Ovary (tissue), 9 donors: ENCODE data around the gene GYG2. TPM values are rescaled to one million over a fixed set of nuclear protein-coding genes. Genes with fewer than 3 reads are reported as not detected.
"Not testable (repeated sequence)": the region's sequence is repeated elsewhere in the genome, so short reads cannot be mapped to it uniquely, and the experiment has no call there.

Experiments used
- DNase-seq, 5 donors: peaks; one replicate each; pipeline ENCODE4 v3.0.0-alpha.2; 2019 to 2020
- H3K27ac ChIP-seq, 2 donors: fragments of 200-600 bp; one replicate each; pipeline versions ENCODE4 v1.5.1 to v1.8.0; 2019 to 2022
- H3K27me3 ChIP-seq: fragments of 200-600 bp; one replicate; pipeline ENCODE4 v1.8.0; 2022
- H3K36me3 ChIP-seq: fragments of 200-600 bp; sonication (generic); one replicate; pipeline ENCODE4 v1.5.1; 2019
- H3K4me1 ChIP-seq: one replicate; pipeline ENCODE4 v1.8.1; 2013; ENCODE audit warnings: mild to moderate bottlenecking, moderate library complexity; ENCODE audit not compliant: insufficient read depth
- H3K4me3 ChIP-seq: fragments of 200-600 bp; sonication (generic); one replicate; pipeline ENCODE4 v1.5.1; 2017
- H3K9me3 ChIP-seq, 2 donors: fragments of 200-600 bp in 1 of 2; sonication (generic) in 1 of 2; one replicate each; pipeline versions ENCODE4 v1.5.1 to v1.8.1; 2013 to 2019; ENCODE audit warnings: mild to moderate bottlenecking in 1 of 2, moderate library complexity in 1 of 2
- EP300 ChIP-seq: sonication (generic); formaldehyde crosslinking; IDR thresholded peaks from one replicate; pipeline ENCODE4 v1.6.1; 2017; ENCODE audit warnings: antibody characterized with exemption
- POLR2A ChIP-seq: fragments of 450-650 bp; IDR thresholded peaks from one replicate; pipeline ENCODE4 v1.6.1; 2017; ENCODE audit warnings: antibody characterized with exemption, mild to moderate bottlenecking, moderate library complexity
- WGBS, 3 donors: extraction: QIAGEN DNeasy Blood & Tissue Kit in 1 of 3; methylation state at CpG; one replicate each; pipeline versions ENCODE4 v1.1.5 to v1.1.7; 2013 to 2017; 5-methylcytosine and 5-hydroxymethylcytosine counted together
- intact Hi-C, 4 donors: fragments of 100-400 bp; cut with DNase I; formaldehyde crosslinking; loops; one replicate each; pipeline versions ENCODE4 v1.11.0 to v1.15.1; 2022 to 2023
- polyA plus RNA-seq, 2 donors: library from polyadenylated mRNA; stranded (reverse); fragments of 200-250 nt in 1 of 2; fragments of 350-450 nt in 1 of 2; fragmentation: Illumina TruSeq in 1 of 2; extraction: RNeasy Lipid Tissue Mini Kit (QIAGEN cat#74804) in 1 of 2; gene quantifications; one replicate each; pipeline ENCODE4 v1.2.3, GENCODE V29; 2013 to 2014
- total RNA-seq, 7 donors: library from RNA; depleted of rRNA in 2 of 7; stranded (reverse); fragments of >200 nt in 2 of 7; fragmentation: NEBNext Ultra II Directional in 3 of 7; extraction: Animal tissue kit (Norgen Biotek cat#: 25700) in 3 of 7; gene quantifications; one replicate each; pipeline versions ENCODE4 v1.1.0 to v1.2.4, GENCODE V29; 2016 to 2023
- TF ChIP-seq, protein P1 (sequence below), 3 donors: fragments of 450-650 bp in 2 of 3; fragments of 200-600 bp in 1 of 3; IDR thresholded peaks; one replicate each; pipeline versions ENCODE4 v1.5.1 to v1.8.0; 2016 to 2022; ENCODE audit warnings: antibody characterized with exemption in 3 of 3, mild to moderate bottlenecking in 1 of 3
- donor health status: DM: no; HTN: no; CAD: no; lungs with moderate emphysema.
- donor health status: DM: no; HTN: no; CAD: no.
- donor health status: Bipolar disorder and iron deficiency.
- donor health status: DM: yes; HTN: yes; CAD: no.
- donor health status: DM: no; HTN: no; CAD: no.
- donor health status: DM: yes; HTN: yes; CAD: no.

The GYG2 gene
- total and polyA plus RNA-seq, 9 donors = 0.72 to 9.0 (median 3.9) TPM

DNA sequence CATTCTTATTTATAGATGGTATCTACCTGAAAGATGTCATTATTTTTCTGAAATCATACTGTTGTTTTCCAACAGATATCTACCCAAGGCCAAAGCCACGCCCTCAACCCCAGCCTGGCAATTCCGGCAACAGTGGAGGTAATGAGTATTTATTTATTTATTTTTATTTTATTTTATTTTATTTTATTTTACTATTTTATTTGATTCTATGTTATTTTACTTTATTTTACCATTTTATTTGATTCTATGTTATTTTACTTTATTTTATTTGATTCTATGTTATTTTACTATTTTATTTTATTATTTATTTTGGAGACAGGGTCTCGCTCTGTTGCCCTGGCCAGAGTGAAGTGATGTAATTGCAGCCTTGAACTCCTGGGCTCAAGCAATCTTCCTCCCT lies 39.2 kb upstream of the GYG2 start:
- WGBS, 3 donors = 90 to 98% (median 93%) methylated on average over 3 of the region's 3 CpGs
- TF ChIP-seq, protein P1, sequence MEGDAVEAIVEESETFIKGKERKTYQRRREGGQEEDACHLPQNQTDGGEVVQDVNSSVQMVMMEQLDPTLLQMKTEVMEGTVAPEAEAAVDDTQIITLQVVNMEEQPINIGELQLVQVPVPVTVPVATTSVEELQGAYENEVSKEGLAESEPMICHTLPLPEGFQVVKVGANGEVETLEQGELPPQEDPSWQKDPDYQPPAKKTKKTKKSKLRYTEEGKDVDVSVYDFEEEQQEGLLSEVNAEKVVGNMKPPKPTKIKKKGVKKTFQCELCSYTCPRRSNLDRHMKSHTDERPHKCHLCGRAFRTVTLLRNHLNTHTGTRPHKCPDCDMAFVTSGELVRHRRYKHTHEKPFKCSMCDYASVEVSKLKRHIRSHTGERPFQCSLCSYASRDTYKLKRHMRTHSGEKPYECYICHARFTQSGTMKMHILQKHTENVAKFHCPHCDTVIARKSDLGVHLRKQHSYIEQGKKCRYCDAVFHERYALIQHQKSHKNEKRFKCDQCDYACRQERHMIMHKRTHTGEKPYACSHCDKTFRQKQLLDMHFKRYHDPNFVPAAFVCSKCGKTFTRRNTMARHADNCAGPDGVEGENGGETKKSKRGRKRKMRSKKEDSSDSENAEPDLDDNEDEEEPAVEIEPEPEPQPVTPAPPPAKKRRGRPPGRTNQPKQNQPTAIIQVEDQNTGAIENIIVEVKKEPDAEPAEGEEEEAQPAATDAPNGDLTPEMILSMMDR (IDR thresholded peaks at IDR 0.05) = no peak
- TF ChIP-seq POLR2A (no peak), EP300 (no peak)
- intact Hi-C loops = no loop called here
- no peaks in the 10 kb centered on the region for H3K4me1 ChIP-seq
- no peak overlapping the region for H3K4me3 ChIP-seq
- H3K27ac ChIP-seq = no peak overlapping the region
- H3K36me3 ChIP-seq = no peaks in the 10 kb centered on the region
- H3K27me3 ChIP-seq = no peaks in the 10 kb centered on the region
- no peak for DNase-seq
- no peaks in the 10 kb centered on the region for H3K9me3 ChIP-seq

GRCh38 chrX:2793752-2794151 lies 35.0 kb upstream of the GYG2 start:
- Histone ChIP-seq H3K9me3 (no peaks in the 10 kb centered on the region), H3K4me1 (no peaks in the 10 kb centered on the region), H3K36me3 (no peaks in the 10 kb centered on the region), H3K4me3 (no peak overlapping the region), H3K27me3 (no peaks in the 10 kb centered on the region), H3K27ac (no peak overlapping the region)
- 53 to 66% (median 59%) methylated on average over 7 of the region's 7 CpGs for WGBS, 3 donors
- intact Hi-C loops = no loop called here
- DNase-seq = no peak
- TF ChIP-seq POLR2A = no peak
- TF ChIP-seq, protein P1 (IDR thresholded peaks at IDR 0.05) = no peak
- TF ChIP-seq EP300 = no peak

- Histone ChIP-seq H3K36me3 (no peaks in the 10 kb centered on the region), H3K9me3 (no peaks in the 10 kb centered on the region), H3K4me3 (no peak overlapping the region), H3K27me3 (no peaks in the 10 kb centered on the region), H3K4me1 (no peaks in the 10 kb centered on the region), H3K27ac (no peak overlapping the region)
- TF ChIP-seq, protein P1 (IDR thresholded peaks at IDR 0.05) = no peak
- TF ChIP-seq EP300 (no peak), POLR2A (no peak)
- WGBS, 3 donors = 92 to 94% (median 93%) methylated on average over 19 of the region's 19 CpGs
- intact Hi-C loops = no loop called here
- DNase-seq = no peak
Measured at GRCh38 chrX:2794336-2794735, 34.4 kb upstream of the GYG2 start.

DNA sequence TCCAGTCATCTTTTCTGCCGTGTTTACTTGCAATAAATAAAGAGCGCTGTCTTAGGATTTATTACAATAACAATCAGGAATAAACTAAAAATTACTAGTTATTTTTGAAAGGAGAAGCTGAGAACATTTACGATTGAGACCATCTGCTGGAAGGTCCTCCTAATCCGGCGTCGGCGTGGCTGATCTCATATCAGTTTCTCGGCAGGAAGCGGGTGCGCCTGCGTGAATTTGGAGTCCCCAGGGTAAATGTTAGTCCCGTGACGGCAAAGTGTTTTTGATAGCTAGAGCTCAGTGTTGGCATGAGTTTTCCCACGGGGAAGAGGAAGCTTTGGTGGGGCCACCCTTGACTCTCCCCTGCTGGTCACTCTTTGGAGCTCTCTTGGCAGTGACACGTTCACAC lies 31.9 kb upstream of the GYG2 start:
- H3K4me3 ChIP-seq, H3K27ac ChIP-seq, H3K27me3 ChIP-seq, H3K36me3 ChIP-seq, H3K9me3 ChIP-seq, H3K4me1 ChIP-seq, intact Hi-C loops, DNase-seq: not testable (repeated sequence)
- WGBS, 3 donors = 60 to 70% (median 61%) methylated on average over 15 of the region's 15 CpGs

DNA sequence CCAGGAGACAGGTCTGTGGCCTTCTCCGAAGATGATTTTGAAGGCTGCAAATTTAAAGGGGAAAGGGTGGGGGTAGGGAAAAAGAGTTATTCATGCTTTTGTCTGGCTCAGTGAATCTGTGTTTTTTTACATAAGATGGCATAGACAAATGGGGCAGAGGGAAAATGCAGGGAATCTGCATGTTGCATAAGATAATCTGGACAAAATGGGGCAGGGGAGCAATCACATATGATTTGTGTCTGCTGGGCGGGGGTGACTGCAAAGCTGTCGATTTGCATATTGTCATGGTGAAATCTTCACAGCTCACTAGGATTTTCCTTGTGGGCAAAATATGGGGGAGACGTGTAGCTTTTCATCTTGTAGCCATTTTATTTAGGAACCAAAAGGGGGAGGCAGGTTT lies 29.4 kb upstream of the GYG2 start:
- no peak for DNase-seq
- H3K27ac ChIP-seq = no peak overlapping the region
- TF ChIP-seq EP300 (no peak), POLR2A (no peak)
- TF ChIP-seq, protein P1 (IDR thresholded peaks at IDR 0.05) = no peak
- no peaks in the 10 kb centered on the region for H3K36me3 ChIP-seq
- H3K4me1 ChIP-seq = no peaks in the 10 kb centered on the region
- no peak overlapping the region for H3K4me3 ChIP-seq
- no peaks in the 10 kb centered on the region for H3K9me3 ChIP-seq
- H3K27me3 ChIP-seq = no peaks in the 10 kb centered on the region
- intact Hi-C loops = no loop called here
- WGBS, 3 donors = 57 to 65% (median 62%) methylated on average over 4 of the region's 4 CpGs

DNA sequence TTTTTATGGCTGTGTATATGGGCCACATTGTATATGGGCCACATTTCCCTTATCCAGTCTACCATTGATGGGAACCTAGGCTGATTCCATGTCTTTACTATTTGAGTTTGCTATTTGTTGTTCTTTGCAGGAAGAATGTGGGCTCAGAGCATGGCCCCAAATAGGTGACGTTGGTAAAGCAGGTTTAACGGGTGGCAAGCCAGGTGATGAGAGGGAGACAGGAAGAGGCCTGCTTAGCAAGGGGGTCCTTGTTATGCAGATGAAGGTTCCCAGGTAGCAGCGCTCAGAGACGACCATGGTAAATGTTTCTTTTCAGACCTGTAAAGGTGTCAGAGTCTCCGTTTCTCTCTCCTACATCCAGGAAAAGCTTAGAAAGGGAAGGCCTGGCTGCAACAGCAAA lies 28.8 kb upstream of the GYG2 start:
- H3K9me3 ChIP-seq, H3K27ac ChIP-seq, intact Hi-C loops, H3K4me1 ChIP-seq, H3K36me3 ChIP-seq, DNase-seq, H3K27me3 ChIP-seq, H3K4me3 ChIP-seq: not testable (repeated sequence)
- 72 to 77% (median 72%) methylated on average over 5 of the region's 5 CpGs for WGBS, 3 donors
